ENCODE data around the gene RALGAPA2.
"Not testable (repeated sequence)": the region's sequence is repeated elsewhere in the genome, so short reads cannot be mapped to it uniquely, and the experiment has no call there.

The RALGAPA2 gene

DNA sequence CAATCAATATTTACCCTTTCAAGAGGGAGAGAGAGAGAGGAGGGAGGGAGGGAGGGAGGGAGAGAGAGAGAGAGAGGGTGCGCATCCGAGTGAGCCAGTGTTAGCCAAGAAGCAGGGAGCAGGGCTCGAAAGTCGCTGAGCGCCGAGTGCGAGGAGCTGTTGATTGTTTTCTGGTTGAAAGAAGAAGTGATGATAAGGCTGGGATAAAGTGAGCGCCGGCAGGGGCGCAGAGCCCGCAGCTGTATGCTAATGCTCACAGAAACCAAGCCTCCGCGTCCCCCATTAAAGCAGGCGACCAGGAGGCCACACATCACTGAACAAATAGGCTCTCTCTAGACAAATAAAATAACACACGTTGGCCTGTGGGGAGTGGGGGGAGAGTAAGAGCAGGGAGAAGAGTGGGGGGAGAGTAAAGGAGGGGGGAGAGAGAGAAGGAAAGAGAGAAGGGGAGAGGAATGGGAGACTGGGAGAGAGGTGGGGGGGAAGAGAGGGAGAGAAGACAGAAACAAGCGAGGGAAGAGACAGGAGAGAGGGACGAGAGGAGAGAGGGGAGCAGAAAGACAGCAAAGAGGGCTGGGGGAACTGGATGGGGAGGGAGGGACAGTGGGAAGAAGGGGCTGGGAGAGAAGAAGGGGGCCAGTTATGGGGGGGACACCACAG lies 349.5 kb downstream of the RALGAPA2 start:
- DNase-seq = no peak

DNA sequence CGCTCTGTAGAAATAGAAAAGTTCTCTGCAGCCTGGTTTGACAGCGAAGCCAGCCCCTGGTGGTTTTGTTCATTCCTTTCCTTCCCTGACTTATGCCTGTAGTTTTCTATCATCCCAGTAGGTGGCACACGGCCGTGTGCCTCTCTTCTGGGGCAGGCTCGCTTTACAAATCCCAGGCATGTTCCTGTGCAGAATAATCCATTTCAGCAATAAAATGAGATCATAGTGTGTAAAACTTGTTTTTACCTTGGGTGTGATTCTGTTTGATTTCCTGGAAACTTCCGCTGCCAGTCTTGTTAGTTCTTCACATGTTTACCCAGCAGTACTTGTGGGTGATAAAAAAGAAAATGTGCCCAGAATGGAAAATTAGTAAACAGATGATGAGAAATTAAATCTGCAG lies 352.0 kb downstream of the RALGAPA2 start:
- peak; percentile 71 for DNase-seq

DNA sequence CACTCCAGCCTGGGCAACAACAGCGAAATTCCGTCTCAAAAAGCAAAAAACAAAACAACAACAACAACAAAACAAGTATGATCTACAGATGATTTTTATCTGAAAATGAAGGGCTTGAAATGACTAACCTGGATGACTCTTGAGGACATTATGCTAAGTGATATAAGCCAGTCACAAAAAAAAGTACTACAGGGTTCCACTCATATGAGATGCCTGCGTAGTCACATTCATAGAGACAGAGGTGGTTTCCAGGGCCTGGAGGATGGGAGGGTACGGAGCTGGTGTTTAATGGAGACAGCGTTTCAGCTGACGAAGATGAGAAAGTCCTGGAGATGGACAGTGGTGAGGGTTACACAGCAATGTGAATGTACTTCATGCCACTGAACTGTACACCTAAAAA lies 352.8 kb downstream of the RALGAPA2 start:
- DNase-seq = no peak

DNA sequence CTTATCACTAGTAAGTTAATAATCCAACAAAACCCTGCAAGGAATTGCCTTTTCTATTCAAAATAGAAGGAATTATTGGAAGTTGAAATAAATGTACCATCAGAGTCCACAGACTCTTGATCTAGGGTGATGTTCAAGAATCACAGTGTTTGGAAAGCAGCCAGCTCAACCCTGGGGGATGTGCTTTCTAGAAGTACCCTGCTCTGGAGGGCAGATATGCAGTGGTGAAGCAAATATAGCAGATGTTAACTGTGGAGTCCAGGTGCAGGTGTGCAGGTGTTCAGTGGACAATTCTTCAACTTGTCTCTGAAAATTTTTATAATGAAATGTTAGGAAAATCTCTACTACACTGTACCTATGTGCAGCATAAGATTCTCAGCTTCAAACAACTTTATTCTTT lies 353.6 kb downstream of the RALGAPA2 start:
- DNase-seq = no peak

DNA sequence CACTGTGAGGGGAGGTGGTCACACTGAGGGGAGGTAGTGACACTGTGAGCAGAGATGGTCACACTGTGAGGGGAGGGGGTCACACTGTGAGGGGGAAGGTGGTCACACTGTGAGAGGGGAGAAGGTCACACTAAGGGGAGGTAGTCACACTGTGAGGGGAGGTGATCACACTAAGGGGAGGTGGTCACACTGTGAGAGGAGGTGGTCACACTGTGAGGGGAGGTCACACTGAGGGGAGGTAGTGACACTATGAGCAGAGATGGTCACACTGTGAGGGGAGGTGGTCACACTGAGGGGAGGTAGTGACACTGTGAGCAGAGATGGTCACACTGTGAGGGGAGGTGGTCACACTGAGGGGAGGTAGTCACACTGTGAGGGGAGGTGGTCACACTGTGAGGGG lies 356.9 kb downstream of the RALGAPA2 start:
- not testable (repeated sequence) for DNase-seq

DNA sequence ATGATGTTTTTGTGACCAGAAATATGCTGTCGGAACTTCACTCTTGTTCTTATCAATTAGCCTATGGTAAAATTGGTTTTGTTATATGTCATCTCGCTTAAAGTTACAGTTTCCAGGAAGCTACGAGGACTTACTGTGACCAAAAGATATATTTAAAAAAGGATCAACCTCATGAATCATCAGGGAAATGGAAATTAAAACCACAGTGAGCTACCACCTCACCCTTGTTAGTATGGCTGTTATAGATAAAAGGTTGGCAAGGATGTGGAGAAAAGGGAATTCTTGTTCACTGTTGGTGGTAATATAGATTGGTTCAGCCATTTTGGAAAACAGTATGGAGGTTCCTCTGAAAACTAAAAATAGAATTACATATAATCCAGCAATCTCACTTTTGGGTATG lies 358.9 kb downstream of the RALGAPA2 start:
- no peak for DNase-seq

DNA sequence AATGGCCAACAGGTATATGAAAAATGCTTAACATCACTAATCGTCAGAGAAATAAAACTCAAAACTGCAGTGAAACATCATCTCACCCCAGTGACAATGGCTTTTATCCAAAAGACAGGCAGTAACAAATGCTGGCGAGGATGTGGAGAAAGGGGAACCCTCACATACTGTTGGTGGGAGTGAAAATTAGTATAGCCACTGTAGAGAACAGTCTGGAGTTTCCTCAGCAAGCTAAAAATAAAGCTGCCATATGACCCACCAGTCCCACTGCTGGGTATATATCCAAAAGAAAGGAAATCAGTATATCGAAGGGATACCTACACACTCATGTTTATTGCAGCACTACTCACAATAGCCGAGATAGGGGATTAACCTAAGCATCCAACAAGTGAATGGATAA lies 368.0 kb downstream of the RALGAPA2 start:
- no peak for DNase-seq

DNA sequence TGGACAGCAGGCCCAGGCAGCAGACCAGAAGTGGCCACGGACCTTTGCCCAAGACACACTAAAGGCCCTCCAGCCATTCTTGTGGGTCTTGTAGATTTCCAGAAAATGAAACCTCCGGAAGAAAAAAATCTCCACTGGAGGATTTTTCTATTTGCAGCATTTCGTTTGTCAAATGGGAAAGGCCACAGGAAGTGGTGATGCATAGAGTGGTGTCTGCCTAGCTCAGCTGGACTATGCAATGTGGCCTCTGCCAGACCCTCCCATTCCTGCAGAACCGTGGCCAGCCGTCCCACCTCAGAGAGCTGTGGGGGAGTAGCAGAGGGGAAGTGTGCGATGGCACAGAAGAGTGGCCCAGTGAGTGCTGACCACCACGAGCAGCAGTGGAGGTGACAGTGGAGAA lies 368.5 kb downstream of the RALGAPA2 start:
- no peak for DNase-seq

All from midbrain (tissue), 1 donor.